SIG-M5 treated with dmso at 0.1 percent for 504 hours (cell line): Measurements from ENCODE around the gene RFX3.

Experiments used
- DNase-seq: peaks from one replicate; lab custom pipeline; 2025; ENCODE audit not compliant: unreplicated experiment; lab: John Stamatoyannopoulos, UW

Gene RFX3

DNA sequence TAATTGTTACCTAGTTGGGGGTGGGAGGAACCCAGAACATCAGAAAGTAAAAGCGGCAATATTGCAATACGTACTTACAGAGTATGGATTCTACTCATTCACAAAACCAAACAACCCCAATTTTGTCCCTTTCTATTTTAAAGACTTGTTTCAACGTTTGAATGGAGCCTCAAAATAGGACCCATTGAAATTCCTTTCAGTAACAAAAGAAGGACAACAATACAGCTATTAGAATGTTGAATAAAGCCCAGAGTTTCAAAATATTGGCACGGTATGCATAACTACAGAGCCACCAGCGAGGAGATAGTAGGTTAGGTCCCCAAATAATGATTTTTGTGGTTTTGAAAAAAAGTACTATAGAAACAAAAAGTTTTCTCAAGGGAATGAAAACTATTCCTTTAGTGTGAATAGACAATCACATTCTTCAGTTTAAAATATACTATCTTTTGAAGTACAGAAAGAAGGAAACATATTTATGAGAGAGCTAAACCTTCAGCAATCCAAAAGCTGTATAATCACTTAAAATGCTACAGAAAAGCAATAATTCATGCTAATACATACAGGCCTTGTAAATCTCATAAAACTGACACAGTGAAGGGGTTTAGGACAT, 235.5 kb downstream of the RFX3 start:
- DNase-seq = no peak

DNA sequence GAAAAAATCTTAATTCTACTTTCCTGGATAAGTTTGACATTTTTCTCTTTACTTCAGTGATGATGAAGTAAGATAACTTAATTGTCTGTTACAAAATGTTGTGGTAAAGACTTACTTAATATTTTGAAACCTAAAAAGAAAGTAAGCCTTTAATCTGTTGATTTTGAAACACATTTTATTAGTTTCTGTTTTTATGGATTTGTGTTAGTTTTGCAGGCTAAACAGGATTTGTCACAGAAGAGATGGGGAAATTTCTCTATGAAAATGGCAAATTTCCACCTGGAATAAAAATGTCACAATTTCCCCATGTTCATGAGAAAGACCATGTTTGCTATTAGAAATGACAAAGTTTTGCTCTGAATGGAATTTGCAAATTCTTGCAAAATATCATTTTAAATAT, 237.1 kb downstream of the RFX3 start:
- no peak for DNase-seq

DNA sequence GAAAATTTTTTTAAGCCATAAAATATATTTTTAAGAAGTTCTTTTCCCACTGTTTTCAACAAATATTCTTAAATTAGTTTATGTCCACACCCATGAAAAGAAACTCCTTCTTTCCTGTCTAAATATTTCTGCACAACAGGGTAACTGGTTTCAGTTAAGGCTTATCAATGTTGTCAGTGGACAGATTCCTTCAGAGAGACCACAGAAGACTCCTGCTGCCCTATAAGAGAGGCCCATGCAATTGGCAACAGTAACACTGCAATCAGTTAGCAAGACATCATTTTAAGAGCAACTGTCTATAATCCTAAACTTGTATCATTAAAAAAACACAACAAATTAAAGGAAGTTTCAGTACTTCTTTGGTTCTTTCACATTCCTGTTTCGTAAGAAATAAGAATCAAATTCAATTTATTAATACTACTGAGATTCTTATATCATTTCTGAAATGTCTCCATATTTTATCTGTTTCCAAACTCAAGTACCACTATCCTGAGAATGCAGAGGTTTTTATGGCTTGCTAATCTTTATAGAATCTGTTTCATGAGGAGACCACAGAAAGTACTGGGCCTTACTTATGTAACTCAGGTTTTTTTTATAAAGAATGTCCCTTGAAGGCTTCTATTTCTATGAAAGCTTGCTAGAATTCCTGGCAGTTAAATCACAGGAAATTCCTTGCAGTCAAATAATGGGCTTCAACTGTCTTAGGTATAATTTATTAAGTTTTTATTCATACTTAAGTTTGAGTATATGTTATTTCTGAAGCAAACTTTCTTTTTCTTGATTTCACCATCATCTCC, 240.2 kb downstream of the RFX3 start:
- no peak for DNase-seq

DNA sequence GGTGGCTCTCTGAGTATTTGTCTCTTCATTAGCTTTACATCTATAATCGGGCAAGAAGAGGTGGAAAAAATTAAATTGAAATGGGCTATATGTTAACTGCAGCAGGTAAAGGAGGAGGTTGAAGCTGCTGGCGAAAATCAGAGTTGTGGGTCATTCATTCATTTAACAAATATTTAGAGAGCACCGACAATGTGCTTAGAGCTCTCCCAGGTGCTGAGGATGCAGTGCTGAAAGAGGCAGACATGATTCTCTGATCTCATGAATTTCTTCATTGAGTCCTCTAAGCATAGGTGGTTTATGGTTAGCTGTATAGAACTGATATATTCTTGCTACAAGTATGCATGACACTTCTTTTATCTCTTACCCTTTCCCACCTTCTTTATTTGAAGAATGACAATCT, 243.4 kb downstream of the RFX3 start:
- no peak for DNase-seq

DNA sequence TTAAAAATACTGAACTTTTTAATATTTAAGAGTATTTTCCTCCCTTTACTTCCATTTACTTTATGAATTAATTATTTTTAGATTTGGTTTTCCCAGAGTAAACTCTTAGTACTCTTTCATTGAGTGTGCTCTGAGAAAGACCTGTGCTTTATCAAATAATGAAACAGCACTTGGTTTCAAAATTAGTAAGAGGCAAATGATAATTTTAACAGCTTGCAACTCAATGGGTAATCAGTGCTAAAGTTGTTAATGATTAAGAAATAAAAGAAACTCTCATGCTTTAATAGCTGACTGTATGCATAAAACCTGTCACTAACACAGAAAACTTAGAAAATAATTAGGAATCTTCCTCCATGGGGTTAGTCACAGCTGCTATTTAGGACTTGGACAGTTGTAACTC, 244.4 kb downstream of the RFX3 start:
- no peak for DNase-seq

DNA sequence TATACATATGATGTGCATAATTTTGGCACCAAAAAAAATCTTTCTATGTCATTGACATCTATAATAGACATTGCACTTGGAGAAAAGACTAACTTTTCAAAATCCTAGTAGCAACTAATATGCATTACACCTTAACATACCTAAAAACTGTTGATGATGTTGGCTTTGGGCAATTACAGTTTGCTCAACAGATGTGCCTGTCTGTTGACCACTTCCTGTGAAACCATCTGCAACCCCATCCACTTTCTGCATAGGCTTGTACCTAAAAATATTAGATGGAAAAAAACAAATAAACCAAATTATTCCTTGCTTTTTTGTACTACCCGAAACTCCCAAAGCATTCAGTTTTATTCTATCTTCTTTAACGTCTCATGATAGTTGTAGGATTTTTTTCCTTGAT, 248.6 kb downstream of the RFX3 start:
- no peak for DNase-seq

DNA sequence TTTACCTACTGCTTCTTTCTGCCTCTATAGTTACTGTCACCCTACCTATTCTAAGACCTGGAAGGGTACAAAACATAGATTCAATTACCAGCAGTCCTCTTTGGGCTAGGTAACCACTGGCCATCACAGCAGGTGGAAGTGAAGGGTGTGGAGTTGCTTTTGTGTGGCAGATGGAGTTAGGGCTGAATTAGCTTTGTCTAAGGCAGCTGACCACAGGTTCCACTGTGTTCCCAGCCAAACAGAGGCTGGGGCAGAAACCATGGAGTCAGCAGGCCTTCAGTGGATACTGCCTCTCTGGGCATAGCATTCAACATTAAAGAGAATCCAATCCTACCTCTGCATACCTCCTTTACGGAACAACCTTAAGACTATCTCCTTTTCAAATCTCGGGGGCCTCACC, 254.2 kb downstream of the RFX3 start:
- no peak for DNase-seq

DNA sequence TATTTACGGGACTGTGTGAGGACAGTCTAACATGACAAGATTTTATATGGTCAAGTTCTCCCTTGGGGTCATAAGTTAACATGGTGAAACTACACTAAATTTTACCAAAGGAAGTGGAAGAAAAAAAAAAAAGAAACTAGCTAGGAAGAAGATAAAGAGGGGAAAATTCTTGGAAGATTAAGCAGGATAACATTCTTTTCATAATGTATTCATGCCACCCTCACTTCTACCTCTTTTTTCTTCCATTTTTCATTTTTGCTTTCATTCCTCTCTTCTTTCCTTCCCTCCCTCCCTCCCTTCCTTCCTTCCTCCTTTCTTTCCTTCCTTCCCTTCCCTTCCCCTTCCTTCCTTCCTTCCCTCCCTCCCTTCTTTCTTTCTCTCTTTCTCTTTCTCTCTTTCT, 254.6 kb downstream of the RFX3 start:
- DNase-seq = no peak

DNA sequence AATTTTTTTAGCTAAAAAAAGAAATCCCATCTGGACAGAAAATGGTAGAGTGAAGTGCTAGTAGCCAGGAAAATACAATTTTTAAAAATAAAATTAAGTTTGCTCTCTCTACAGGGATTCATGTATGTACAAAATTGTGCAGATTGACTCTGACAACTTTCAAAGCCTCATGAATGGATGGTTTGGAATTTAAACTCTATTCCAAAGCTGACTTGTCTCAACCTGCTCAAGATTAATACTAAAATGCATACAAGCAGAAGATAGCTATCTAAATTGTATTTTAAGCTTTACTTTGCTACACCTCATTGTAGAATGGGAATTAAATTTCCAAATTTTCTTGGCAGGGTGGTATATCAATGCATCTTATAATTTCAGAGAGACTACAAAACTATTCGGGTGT, 257.6 kb downstream of the RFX3 start:
- DNase-seq = no peak

DNA sequence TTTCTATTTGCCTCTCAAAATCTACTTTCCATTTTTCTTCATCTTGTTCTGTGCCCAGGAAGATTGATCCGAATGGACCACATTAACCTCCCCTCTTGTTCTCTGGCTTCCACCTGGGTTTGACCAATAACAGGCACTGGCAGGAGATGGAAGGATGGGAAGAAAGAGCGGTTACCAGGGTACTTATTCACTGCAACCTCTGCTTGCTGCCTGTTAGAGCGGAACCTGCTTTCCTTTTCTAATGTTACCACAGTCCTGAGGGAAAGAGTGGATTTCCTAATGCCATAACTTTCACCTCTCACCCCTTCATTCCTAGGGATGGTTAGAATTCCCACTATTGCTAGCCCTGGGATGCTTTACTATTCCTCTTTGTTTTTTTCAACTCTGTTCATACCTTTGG, 262.1 kb downstream of the RFX3 start:
- no peak for DNase-seq

DNA sequence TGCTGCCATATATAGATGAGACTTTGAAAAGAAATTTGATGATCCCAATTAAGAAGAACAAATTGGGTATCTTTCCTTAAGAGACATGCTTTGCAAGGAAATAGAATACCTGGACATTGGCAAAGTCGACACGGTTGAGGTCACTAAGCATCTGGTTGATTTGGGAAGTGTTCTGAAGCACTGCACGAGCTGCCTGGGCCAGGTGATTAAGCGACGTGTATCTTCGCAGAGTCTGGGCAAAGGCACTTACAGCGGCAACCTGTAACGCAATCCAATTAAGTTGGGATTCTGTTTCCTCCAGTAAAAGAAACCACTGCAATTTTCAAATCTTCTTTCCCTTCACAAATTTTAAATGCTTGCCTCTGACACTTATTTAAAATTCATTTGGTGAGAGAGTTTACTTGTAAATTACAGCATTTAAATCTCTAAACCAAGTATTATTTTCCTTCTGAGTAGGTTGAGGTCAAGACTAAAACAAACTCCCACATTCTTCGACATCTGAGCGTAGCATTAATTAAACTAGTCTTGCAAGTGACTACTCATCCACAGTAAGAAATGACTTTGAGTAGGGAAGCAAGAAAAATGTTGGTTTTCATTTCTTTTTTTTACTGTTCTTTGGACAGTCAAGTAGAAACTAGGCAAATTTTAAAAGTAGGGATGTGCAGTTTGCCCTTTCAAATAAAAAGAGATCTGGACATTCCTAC, 262.8 kb downstream of the RFX3 start:
- no peak for DNase-seq

DNA sequence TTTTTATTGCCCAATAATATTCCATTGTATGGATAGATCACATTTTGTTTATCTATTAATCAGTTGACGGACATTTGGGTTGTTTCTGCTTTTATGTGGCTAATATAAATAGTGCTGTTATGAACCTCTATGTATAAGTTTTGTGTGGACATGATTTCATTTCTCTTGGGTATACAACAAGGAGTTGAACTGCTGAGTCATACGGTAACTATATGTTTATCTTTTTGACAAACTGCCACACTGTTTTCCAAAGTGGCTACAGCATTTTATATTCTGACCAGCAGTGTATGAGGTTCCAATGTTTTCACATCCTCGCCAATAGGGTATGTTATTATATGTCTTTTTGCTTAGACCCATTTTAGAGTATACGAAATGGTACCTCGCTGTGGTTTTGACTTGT, 264.3 kb downstream of the RFX3 start:
- no peak for DNase-seq

DNA sequence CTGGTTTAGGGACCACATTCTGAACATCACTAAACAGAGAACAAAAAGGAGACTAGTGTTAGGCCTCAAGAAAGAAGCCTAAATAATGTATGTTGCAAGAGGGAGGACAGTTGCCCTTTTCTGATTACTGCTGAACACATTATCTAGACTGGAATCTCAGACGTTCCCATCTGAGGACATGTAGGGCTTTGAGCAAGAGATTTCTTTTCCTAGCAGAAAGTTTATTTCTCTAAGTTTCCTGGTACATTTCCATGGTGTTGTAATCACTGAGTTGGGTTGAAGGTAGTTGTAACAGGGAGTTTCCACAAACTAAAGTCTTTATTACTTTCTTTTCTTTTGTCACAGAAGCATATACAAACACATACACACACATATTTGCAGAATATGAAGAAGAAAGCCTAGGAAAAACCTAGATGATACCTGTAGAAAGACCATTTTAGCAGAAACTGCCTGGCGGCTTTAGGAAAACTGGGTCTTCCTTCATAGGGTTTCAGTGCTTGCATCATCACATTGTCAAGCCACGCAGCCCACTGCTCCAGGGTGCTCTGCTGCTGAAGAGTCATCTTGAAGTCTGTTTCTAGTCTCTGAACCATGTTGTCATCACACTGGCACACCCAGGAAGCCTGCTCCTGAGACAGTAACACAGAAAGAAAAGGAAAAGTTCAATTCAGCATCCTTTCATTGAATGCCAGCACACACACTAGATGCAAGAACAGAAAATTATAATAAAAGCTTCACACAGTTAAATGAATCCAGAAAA, 269.1 kb downstream of the RFX3 start:
- no peak for DNase-seq

DNA sequence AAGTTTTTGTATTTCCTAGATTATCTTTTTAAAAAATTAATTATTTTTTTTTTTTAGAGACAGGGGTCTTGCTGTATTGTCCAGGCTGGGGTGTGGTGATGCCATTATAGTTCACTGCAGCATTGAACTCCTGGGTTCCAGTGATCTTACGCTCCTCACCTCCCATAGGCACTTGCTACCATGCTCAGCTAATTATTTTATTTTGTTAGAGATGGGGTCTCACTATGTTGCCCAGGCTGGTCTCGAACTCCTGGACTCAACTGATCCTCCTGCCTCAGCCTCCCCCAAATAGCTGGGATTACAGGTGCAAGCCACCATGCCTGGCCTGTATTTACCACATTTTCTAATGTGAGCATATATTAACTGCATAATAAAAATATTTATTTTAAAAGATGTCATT, 274.5 kb downstream of the RFX3 start:
- no peak for DNase-seq

DNA sequence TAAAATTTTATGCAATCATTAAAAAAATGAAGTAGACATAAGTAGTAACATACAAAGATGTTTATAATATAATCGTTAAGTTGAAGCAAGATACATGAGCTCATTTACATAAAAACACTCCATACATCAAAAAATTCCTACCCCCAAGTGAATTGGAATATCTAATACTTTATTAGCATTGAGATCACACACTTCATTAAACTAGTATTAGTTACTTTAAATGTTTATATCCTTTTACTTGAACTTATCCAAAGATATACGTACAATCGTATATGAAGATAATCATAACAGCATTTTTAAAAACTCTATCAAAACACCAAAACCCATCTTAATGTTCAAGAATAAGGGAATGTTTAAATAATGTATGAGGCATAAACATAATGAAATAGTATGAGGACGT, 275.1 kb downstream of the RFX3 start:
- DNase-seq = no peak

DNA sequence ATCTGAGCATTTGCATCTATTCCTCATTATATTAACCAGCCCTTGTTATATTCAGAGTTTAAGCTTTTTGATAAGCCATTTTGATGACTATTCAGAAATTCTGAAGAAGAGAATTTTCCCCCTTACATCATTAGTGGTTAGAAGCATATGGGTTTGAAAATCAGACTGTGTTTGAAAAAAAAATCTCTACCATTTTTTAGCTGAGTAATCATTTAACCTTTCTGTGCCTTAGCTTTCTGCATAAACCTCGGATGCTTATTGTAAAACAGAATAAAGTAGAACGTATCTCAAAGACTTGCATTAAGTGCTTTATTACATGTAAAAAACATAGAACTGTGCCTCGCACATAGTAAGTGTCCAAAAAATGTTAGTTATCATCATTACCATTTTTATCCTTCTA, 278.6 kb downstream of the RFX3 start:
- DNase-seq = no peak

DNA sequence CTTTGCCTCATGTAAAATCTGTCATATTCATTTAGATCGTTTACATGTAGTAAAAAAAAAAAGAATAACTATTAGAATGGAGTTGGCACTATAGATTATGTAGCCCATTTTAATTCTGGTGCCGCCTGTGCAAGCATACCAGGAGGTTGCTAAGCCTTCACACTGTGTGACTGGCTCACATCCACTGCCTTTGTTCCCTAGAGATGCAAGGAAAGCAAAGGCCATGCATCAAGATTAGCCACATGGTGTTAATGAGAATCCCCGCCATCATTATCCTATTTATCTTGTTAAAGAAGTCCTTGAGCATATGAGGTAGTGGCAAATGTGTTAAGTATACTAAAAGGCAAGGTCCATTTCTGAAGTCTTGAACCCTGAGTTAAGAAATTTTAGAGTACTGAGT, 279.6 kb downstream of the RFX3 start:
- DNase-seq = no peak

DNA sequence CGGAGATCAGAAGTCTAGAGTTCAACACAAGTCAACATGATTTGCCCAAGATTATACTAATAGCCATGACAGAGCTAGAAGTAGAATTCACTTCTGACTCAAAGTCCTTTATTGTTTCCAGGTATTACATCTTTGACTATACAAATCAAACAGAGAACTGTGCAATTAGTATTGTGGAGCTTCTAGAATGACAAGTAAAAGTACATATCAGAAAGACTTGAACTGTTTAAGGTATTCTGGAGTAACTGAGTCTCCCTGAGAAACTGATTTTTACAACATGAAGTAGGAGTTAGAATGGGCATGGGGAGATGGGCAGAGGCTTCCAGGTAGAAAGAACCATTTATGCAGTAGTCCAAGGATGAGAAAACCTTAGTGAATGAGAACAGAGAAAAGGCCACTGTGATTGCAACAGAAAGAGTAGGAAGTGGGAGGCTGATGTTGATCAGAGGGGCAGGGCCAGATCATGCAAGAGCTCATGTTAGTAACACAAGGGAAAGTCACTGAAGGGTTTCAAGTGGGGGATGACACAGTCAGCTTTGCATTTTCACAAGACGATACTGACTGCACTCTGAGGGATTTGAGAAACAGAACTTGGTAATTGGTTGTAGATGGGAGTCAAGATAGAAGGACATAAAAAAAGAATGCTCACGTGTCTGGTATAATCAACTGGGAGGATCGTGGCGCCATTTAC, 280.7 kb downstream of the RFX3 start:
- DNase-seq = peak; percentile 90

DNA sequence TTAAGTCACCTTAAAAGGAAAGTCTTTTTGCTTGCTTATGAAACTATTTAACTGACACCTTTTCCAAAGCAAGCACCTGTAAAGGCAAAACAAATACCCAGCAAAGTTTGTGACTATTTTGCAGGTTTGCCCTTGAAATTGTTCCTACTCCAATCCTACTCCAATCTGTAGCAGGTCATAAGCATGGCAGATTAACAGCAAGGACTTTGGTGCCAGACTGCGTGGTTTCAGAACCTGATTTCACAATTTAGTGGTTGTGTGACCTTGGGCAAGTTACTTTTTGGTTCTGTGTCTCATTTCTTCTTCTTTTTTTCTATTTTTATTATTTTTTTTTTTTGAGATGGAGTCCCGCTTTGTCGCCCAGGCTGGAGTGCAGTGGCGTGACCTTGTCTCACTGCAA, 282.1 kb downstream of the RFX3 start:
- peak; percentile 65 for DNase-seq

DNA sequence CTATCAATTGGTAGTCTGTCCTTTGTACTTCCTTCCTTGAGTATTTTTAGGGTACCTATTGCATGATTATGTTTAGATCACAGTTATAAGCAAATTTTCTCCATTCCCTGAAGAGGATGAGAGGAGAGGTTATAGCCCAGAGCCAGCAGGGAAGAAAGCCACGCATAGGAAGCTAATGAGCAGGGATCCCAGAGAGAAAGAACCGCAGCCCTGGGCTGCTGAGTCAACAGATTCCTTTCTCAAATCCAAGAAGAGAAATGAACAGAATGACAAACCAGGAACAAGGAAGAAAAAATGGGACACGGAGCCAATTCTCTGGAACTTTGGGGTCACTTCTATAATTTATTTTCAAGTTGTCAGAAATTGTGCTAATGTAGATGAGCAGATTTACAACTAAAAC, 284.5 kb downstream of the RFX3 start:
- DNase-seq = no peak

DNA sequence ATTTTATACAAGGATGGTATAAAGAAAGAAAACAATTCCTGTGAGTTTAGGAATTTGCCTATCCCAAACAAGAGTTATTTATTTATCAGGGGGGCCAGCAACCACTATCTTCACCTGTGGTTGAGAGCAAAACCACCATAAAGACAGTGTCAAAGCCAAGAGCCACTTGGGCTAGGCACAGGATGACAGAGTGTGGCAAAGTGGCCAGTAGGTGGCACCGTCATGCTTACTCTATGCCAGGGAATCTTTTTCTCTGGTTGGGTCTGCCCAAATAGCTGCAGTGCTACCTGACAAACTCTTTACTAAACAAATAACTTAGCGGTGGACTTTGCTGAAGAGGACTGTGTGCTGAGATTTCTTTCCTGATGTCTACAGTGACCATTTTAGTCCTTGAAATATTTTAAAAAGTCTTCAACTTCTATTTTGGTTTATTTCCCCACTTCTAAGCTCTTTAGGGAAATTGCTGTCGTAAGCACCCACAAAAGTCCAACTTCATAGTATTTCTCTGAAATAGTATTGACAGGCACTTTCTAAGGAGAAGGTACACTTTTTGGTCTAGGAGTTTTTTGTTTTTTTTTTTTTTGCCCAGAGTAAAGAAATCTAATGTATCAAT, 285.0 kb downstream of the RFX3 start:
- DNase-seq = peak; percentile 58
